Germinal center (tissue), 1 donor: ENCODE data around the gene NXN.
"Not testable (repeated sequence)": the region's sequence is repeated elsewhere in the genome, so short reads cannot be mapped to it uniquely, and the experiment has no call there.

Source experiments
- DNase-seq: peaks from one replicate; pipeline ENCODE4 v3.0.0; 2012; ENCODE audit warnings: mixed read lengths, low spot score

NXN gene

DNA sequence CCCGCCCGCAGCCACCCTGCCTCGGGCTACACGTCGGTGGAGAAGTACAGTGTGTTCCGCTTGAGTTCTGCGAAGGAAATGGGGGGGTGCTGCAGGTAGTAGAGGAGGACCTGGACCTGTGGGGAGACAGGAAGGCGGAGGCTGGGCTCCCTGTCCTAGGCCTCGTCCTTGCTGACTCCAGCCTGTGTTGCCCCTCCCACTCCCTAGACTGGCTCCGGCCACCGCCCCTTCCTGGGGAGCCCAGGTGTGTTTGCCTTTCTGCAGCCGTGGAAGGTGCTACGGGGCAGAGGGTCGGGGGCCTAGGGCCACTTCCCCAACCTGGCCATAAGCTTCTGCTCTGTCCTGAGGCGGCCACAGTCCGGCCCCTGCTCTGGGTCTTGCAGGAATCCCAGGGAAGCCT, 26.5 kb upstream of the NXN start:
- no peak for DNase-seq

DNA sequence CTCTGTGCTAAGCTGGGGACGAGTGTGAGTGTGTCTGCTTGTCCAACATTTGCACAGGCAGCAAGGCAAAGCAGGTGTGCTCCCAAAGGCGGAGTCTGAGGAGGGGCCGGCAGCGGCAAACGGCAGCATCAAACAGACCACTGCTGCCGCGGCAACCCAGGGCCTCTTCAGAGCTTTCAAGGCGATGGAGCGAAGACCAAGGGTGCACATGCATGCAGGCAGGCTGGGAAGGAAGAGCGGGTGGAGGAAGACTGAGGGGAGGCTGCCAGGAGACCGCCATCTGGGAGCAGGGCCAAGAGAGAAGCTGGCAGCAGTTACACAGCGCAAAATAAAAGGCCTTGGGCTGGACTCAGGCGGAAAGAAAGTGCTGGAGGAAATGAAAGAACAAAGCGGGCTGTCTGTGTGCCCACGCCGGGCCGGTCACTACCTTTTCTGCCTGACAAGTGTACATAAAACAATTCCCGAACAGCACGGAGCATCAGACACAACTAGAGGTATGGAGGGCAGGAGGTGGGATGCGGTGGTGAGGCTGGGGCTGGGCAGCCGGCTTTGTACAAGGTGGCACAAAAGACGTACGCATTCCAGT, 25.9 kb upstream of the NXN start:
- no peak for DNase-seq

DNA sequence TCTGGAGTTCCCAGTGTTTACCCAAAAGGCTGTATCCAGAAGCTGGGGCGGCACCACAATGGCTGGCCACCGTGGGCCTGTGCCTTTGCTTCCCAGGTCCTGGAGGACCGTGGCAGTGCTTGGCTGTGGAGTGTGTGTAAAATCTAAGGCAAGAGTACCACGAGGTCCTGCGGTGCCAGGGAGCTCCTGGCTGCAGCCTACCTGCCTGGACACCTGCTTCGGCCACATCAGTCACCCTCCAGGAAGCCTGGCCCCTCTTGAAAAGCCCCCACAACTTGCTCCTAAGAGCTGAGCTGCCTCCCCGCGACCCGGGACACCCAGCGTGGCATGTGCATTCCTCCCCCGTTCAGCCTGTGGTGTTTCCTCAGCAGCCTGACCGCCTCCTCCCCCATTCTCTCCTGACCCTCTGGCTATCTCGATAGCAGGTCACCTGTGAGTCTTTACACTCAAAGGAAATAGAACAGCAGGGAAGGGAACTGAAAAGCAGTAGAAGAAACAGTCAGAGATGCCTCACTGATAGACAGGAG, 25.3 kb upstream of the NXN start:
- DNase-seq, result no peak

DNA sequence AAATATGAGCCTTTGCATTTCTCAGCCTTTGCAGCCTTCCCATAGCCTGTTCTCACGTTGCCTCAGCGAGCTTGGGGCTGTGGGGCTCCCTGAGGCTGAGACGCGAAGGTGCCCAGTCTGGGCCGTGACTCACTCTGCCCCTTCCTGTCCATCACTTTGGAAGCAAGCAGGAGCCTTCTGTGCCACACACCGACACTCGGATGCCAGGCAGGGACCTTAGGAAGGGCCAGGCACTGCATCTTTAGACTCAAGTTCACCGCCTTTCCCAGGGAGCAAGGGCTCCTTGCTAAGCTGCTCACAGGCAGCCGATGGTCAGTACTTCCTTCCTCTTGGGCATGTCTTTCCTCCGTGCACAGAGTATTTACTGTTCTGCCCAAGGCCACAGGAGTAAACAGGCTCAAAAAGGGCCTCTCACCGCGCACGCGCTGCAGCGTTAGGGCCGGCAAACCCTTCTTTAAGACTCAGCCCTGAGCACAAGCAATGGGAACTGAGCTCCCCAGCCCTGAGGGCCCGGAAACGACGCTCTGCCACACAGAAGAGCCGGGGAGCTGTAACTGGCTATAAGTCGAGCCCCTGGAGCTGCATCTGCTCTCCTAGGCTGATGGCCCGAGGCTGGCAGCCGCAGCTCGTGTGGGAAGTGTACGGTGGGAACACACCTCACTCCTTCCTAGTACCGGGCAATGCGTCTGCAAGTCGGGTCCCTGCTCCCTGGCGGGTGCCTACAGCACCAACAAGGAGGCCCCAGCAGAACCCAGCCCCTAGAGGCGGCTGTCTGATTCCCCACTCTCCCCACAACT, 24.6 kb upstream of the NXN start:
- DNase-seq, result no peak

DNA sequence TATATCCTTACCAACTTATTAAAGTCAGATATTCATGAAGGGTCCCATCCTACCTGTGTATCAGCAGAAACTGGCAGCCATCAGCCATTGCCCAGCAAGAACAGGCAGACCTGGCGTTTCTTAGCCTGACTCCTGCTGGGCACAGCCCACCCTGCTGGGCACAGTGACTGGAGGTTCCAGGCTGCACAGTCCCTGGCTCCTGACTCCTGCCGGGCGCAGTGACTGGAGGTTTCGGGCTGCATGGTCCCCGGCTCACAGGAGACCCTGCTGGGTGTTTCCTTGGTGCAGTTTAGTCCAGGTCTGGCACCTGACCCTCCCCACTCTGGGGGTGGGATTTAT, 24.0 kb upstream of the NXN start:
- no peak for DNase-seq

DNA sequence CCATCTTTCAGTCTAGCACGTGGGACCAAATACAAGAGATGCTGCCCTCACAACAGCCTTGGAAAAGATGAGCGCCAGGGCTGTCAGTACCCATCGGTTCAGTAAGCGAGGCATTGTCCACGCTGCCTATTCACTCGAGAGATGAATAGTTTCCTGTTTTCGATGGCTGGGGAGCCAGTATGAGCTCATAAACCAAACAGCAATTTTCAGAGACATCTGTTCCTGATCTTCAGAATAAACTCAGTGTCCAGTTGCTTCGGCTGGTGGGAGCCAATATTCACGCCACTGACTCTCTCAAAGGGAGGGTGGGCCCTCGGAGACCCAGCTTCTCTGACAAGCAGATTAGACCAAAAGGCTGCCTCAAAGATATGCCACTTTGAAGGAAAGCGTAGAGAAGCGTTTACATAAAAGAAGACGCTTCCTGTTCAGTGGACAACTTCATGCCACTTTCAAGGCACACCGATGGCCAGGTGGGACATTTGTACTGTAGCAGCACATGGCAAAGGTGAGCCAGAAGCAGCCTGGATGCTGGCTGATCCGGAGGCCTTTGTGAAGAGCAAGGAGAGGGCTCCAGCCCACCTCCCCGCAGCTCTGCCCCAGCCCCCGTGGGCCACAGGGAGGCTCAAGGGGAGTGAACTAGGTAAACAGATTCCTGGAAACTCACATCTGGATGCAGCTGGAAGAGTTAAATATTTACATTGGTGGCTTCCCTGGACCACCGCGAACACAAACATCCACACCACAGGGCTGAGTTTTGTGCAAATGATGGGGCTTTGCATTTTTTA, 23.4 kb upstream of the NXN start:
- DNase-seq, result no peak

DNA sequence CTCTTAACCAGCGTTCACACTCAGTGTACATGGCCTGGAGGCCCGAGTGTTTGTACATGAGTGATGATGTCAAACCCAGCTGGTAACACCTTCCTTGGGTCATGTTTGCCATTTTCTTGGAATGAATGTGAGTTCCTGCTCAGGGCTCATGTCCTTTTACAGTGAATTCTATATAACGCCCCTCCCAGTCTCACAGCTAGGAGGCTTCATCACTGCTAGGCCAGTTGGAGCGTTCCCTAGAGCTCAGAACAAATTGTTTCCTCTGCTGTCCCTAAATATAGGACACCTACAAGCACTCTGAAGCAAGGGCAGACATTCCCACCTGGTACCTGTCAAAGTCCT, 22.8 kb upstream of the NXN start:
- DNase-seq, result no peak

DNA sequence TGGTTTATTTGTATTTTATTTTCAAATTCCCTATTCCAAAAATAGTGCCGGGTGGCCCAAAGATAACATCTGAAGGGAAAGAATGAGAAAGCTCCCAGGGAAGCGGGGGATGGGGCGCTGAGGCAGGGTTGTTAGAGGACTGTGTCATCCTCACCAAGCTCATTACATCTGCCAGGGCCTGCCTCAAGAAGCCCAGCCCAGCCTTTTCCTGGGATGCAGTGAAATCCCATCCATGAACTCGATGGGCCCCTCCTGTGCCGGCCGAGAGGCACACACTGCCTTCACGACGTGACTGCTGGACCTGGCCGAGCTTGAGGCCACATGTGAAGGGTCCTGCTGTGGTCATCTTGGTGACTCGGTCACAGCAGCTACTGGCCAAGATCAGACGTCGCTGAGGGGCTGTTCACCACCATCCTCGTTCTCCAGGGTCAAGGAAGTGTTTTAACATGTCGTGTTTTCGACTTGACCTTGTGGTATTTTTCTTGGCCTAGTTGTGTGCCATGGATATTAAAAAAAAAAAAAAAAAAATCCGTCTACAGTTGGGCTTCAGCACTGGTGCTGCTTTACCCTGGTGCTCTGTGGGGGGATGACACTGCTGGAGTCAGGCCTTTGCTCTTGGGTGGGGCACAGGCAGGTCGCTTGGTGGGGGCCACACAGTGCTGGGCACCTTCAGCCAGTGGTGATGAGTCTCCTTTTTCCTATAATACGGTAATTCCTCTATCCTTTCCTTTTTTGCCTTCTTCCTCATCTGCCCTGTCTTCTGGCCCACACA, 22.2 kb upstream of the NXN start:
- DNase-seq, result no peak

DNA sequence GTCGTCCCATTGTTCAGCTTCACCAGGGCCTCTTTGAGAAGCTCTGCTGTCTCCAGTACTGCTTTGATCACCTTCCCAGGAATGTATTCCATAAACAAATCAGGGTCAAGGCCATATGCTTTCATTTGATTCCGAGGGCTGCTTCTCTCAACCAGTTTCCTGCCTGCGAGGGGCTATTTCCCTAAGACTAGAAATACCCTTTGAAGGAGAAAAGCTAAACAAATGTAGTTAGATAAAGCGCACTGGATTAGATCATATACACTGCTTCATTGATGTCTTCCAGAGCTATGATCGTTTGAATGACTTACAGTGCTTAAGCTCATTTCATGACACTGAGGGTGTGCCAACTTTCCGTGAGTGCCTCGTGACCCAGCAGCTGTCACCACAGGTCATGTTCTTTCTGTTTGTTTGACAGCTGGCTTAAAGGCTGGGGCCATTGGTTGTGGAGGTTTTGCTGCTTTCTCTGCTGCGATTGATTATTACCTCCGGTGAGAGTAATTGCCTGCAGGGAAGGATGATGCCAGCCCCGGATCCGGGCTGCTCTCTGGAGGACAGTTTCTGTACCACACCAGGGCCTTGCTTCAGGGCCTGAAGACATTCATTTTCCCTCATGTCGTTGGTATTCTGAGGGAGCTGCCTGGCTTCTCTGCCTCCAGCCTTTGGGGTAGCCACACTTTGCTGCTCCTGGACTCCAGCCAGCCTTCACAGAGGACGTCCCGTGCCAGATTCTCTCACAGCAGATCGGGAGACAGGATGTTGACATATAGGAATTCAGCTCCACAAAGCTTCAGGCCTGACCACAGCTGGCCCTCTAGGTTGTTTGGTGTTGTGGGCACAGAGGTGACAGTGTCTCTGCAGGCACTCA, 21.3 kb upstream of the NXN start:
- no peak for DNase-seq

DNA sequence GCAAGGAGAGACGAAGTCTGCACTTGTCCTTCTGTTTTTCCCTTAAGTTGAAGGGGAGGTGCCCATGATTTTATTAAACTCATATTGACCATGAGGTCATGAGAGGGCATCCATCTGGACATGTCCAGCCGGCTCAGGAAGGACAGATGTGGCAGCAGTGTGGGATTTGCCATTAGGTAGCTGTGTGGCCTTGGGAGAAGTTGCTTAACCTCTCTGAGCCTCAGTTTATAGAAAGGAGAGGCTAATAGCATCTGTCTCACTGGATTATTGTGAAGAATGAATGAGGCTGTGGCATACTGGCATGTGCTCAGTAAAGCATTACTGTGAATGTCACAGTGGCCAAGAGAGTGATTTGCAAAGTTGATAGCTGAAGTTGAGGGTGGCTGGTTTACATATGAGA, 18.5 kb upstream of the NXN start:
- no peak for DNase-seq

DNA sequence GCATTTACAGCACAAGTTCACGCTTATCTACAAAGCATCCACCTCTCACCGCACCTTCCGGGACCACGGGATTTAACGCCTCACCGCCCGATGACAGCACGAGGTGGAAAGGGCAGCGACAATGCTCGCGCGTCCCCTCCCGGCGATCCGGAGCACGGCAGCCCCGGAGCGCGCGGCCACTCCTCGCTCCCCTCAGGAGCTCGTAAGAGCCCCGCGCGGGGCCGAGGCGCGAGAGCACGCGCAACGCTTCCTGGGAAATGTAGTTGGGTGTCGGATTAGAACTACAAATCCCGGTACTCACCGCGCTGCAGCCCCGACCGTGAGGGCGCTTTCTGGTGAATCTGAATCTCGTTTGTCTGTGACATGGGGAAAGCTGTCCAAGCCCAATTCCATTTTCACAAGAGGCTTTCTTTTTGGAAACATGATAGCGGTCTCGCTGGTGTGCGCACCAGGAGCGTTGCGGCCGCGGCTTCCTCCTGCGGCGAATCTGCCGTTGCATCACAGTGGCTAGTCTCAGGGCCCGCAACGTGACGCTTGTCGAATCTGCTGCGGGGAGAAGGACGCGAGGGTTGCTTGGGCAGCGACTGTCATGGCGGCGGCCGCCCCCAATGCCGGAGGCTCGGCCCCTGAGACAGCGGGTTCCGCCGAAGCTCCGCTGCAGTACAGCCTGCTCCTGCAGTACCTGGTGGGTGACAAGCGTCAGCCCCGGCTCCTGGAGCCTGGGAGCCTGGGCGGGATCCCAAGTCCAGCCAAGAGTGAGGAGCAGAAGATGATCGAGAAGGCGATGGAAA, 17.2 kb upstream of the NXN start, which contains the start of gene TIMM22:
TSS of gene TIMM22 (plus strand) at position 576 of the 791 bp plus-strand sequence. CDS start at position 590, 14 bp downstream.
- peak; percentile 95 for DNase-seq

DNA sequence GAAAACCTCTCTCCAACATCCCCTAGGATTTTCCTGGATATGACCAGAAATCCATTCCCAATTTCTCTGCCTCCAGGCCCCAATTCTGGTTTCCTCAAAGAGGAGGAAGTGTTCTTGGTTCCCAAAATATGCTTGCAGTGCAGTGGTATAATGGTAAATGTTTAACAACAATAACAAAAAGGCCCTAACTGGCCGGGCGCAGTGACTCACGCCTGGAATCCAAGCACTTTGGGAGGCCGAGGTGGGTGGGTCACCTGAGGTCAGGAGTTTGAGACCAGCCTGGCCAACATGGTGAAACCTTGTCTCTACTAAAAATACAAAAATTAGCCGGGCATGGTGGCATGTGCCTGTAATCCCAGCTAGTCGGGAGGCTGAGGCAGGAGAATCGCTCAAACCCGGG, 15.7 kb upstream of the NXN start:
- DNase-seq, result not testable (repeated sequence)

DNA sequence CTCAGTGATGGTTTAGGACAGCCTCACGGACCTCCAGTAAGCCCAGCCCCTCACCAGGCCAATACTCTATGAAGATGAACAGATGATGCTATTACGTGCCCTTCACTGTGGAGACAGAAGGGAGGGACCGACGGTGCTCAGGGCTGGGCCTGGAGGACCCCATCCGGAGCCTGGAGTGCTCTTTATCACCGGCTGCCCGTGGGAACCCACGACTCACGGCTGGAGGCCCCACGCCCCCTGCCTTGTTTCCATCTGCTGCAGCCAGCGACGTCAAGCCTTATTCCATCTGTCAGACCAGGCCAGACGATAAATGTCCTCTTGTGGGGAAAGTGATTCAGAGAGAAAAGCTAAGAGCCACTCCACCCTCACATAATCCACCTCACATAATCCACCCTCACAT, 13.4 kb upstream of the NXN start:
- DNase-seq, result no peak

DNA sequence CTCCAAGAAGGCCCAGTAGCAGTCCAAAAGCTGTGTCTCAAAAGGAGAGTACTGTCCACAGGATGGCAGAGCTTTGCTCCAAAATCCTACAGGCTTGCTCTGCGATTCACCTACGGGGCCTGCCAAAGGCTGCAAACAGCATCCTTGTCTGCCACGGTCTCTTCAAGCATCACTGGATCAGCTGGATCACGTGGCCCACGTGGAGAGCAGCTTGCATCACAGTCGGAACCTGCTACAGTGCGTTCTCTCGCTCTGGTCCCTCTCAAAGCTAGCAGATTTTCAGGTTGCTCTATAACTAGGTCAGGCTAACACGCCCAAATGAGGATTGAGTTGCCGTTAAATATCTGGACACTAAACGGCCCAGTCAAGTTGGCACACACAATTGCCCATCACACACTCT, 9.0 kb upstream of the NXN start:
- DNase-seq, result no peak

DNA sequence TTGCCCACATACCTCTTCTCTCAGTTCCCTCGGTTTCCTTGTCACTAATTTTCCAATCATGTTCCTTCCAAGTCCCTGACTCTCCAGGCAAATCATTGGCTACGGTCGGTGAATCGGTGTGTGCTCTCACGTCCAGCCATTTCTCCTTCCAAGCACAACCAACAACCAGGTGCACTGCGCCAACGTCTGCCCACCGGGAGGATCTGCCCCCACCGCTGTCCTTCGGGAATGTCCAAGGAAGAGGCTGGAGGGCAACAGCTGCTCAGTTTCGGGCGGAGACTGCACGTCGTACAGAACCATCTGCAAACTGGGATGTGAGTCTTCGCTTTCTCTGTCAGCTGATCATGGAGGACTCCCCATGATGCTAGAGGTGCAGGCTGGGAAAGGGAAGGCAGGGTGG, 8.4 kb upstream of the NXN start:
- no peak for DNase-seq

DNA sequence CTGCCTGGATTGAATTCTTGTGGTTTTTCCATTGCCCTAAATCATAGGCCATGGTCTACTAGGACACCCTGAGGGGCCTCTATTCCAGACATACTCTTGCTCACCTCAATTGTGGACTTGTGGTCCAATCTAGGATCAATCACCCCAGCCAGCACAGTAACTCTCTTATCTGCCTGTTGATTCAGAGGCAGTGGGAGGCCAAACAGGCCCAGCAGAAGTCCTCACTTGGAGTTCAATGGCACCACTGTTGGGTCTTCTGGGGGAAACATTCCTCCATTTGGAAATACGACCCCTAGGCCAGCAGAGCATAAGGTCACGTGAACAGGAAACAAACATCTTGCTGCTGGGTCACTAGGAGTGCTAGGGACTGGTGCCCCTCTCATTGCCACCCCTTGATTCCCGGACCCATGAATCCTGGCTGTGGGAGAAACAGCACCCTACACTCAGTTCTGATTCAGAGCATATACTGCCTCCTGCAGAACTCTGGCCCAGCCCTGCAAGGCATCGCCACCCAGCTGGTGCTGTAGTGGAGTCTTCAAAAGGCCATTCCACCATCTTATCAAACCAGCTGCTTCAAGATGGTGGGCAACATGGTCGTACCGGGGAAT, 6.8 kb upstream of the NXN start:
- no peak for DNase-seq

DNA sequence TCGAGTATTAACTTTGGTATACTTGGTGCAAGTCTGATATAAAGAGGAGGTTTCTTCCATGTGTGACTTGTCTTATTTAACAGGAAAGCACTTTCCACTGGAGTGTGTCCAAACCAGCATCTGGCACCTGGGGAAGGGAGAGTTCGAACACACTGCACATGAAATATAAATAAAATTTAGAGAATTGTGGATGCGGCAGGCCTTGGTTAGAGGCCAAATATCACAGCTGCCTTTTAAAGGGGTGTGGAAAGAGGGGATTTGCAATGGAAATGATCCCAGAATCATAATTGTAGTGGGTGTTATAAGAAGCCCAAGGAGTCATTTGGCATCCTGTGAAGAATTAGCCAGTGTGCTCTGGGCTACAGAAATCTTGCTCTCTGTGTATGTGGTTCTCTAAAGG, 4.3 kb upstream of the NXN start:
- no peak for DNase-seq

DNA sequence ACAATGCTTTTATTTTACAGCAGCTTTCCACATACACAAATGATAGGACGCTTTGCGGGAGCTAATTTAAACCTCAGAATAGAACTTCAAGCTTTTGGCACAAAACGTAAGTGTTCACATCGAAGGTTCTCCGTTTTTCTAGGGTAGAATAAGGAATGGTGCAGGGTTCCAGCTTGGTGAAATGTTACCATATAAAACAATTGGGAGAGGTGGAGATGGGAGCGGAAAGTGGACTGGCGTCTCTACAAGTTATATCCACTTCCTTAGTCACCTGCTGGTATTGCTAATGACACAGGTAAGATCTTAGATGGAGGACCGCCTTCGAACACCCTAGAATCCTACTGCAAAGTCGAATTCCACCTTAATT, 1.7 kb upstream of the NXN start:
- DNase-seq, result no peak

DNA sequence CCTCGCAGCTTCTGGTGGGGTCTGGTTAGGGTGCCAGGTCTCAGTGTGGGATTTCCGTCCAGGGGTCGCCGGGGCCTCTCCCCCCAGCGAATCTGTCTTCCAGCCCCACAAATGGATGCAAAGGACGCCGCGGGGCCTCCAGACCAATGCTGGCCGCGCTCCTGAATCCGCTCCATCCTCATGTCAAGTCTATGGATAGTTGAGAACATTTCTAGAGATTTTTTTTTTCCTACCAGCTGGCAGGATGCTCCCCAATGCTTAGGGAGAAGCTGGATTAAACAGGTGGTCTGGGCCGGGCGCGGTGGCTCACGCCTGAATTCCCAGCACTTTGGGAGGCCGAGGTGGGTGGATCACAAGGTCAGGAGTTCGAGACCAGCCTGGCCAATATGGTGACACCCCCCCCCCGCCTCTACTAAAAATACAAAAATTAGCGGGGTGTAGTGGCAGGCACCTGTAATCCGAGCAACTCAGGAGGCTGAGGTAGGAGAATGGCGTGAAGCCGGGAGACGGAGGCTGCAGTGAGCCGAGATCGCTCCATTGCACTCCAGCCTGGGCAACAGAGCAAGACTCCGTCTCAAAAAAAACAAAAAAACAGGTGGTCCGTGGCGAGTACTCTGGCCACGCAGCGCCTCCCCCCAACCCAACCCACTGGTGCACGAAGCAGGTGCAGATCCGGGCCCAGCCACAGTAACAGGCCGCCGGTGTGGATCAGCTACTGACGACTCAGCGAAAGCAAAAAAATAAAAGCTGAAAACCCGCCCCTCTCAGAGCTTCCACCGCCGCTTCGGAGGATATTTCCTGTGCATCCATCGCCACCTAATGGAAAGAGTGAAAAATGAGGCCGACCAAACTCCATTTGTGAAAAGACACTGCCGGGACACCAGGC, 1.1 kb upstream of the NXN start:
- DNase-seq, result peak; percentile 85
